GDM1 (cell line): ENCODE measurements around the gene FRMD4A.
"Not testable (repeated sequence)": the region's sequence is repeated elsewhere in the genome, so short reads cannot be mapped to it uniquely, and the experiment has no call there.

Experiments used
- DNase-seq: peaks from one replicate; lab custom pipeline; 2025; lab: John Stamatoyannopoulos, UW

FRMD4A gene

GRCh38 chr10:14056610-14057332 is 274.0 kb downstream of the FRMD4A start:
- DNase-seq, result no peak

GRCh38 chr10:14052931-14053330 is 277.8 kb downstream of the FRMD4A start:
- DNase-seq, result no peak

- DNase-seq, result no peak
Measured at GRCh38 chr10:14050598-14050997, 280.1 kb downstream of the FRMD4A start.

DNA sequence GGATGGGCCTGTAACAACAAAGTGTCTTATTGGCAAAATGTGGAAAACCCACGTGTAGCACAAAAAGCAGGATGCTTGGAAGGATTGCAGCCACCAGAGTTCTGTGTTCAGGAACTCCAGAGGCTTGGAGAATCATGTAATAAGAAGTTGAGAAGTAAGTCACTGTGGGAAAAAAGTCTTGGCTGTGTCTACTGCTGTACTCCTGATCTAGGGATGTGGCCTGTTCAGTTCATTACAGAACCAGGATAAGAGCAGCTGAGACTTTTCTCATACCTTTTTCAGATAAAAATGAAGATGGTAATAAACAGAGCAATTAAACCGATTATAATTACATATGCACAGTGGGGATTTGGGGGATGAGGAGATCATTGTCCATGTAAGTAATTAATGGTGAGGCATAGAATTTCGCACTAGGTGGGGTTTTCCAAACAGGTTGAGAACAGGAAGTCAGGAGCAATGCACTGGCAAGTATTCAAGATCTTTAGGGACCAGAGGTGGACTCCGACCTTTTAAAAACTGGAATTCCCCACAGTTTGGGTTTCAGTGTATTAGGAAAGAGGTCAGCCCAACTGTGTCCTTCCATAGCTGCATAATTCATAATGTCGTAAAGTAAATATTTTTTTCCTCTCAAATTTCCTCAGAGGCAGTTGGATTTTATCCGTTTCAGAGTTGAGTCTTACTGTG is 281.7 kb downstream of the FRMD4A start:
- DNase-seq, result no peak

- DNase-seq, result no peak
Measured at GRCh38 chr10:14047431-14047830, 283.3 kb downstream of the FRMD4A start.

DNA sequence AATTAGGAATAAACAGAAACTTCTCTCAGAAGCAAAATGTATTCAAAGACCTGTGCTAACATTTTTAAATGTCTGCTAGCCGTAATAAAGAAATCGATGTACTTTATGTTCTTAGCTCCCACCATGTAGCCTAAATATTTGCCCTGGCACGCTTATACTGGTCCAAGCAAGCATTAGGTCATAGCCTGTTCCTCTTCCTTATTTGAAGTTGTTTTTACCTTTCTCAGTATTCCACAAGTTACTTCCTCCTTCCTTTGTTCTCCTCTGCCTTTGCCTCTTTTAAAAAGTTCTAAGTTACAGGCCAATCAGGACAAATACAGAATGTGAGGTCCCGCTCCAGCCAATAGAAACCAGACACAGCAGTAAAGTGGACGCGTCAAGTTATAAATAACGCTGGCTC is 288.7 kb downstream of the FRMD4A start:
- not testable (repeated sequence) for DNase-seq

GRCh38 chr10:14040787-14041631 is 289.7 kb downstream of the FRMD4A start:
- DNase-seq, result no peak

DNA sequence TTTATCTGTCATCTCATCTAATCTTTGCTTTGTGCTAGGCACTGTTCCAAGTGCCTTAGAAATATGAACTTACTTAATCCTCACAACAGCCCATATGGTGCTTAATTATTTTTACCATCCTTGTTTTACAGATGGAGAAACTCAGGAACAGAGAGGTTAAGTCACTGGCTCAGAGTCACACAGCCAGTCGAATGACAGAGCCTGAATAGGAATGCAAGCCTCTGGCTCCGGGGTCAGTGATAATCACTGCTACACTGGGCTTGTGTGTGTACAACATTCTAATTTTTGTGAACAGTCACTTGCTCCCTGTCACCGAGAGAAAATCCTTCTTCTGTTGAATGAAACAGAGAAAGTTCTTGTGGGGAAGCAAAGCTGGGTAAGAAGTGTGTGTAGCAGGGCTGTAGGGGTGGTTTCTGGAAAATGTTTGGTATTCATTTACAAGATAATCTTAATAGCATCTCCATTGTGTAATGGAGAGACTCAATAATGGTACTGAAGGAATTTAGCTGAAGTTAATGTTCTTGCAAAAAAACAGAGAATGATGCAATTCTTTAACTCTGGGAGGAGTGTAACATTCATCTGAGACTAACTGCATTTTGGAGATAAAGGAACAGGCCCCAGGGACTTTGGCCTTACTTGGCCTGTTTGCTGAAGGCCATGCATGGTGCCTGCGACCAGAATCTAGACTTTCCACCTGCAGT is 290.6 kb downstream of the FRMD4A start:
- DNase-seq, result no peak

GRCh38 chr10:14036233-14036632 is 294.5 kb downstream of the FRMD4A start:
- no peak for DNase-seq

- DNase-seq, result no peak
Measured at GRCh38 chr10:14035506-14035905, 295.2 kb downstream of the FRMD4A start.

GRCh38 chr10:14032406-14032998 is 298.2 kb downstream of the FRMD4A start:
- DNase-seq, result no peak

DNA sequence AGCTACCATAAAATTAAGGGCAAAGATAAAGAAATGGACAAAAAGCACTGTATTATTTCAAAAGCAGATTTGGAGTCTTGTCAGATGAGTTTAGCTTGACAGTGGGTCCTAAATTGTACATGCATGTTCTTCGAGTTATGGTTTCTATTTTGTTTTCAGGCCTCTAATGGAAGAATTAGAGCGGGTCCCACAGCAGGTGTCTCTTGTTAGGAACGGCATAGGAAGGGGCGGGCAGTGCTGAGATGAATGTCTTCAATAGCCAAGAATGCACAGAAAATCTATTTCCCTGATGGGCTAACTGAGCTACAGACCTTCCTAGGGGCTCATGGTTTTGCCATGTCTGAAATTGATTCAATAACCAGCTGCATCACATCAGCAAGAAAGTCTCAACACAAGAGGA is 304.4 kb downstream of the FRMD4A start:
- no peak for DNase-seq

GRCh38 chr10:14025283-14026189 is 305.2 kb downstream of the FRMD4A start:
- DNase-seq, result no peak

- DNase-seq, result no peak
Measured at GRCh38 chr10:14024329-14025202, 306.2 kb downstream of the FRMD4A start.

DNA sequence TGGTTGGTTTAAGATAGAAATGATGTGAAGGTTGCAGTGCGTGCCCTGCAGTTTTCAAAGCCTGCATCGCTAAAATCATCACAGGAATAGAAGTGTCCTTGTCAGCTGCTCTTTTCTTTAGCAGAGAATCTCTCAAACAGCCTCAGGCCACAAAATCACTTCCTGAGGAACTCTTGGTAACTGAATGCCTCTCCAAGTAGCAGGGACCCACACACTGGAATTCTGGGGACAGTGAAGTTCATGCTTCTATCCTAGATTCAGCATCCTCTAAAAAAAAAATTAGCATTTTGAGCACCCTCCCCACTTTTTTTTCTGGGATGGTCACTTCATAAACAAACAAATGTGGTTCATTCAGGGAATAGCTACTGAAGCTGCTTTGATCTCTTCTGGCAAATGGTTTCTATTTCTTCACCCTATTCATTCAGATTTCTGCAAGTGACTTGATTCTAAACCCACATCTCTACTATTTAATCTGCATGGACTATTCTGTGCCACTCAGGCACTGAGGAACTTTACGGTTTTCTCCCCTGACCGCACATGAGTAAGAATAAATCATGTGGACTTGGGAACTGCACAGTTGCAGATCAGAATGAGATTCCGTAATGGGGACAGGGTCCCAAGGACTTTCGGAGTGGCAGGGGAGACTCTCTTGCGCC is 306.9 kb downstream of the FRMD4A start:
- no peak for DNase-seq

DNA sequence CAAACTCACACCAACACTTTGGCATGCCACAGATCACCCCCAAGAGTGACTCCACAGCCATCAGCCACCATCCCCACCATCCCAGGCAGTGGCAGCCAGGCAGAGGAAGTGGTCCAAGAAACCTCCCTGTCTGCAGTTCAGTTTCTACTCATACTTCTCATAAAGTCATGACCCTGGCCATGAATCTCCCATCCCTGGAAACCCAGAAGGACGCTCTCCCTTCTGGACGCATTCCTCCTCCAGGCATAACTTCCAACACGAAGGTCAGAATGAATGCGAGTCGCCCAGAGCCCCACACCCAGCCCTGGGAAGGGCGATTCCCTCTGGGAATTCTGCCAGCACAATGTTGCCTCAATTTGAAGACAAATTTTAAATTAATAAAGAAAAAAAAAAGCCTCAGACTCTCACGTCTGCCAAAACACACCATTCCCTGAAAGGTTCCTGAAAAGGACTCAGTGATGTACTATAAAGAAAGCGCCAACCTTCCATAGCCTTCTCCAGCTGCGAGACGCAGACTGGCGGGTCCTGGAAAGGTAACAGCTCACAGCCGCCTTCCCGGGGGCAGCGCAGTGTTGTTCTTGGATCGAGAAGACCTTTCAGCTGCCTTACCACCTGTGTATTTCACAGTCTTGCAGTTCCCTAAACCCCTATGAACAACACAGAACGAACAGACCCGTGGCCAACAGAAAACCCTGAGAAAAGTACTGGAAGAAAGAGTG is 307.6 kb downstream of the FRMD4A start:
- DNase-seq, result no peak

- no peak for DNase-seq
Measured at GRCh38 chr10:14022052-14022451, 308.7 kb downstream of the FRMD4A start.

DNA sequence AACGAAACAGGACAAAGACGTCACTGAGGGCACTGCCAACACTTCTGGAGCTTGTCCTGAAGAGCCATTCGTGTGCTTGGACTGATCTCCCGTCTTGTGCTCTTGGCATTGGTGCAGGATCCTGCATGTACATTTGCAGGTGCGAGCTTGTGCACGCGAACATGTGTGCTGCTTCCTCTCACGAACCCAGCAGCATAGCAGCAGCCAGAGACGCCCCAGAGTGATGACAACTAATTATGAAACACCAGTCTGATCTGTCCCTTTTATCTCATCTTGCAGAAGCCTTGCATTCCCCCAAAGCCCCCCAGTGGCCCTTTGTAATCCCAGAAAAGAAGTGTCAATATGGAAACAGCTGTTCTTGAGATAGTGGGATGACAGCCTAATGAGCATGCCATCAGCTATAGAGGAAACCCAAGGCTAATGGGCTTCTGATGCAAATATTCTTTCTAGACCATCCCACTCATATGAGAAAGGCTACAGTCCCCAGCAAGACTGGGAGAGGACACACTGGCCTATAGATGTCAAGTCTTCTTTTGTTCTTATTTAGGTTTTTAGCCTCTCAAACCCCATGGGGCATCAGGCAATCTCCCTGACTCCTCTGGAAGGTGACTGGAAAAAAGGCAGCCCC is 310.6 kb downstream of the FRMD4A start:
- DNase-seq, result no peak
